ENCODE measurements around the gene DAB2IP.

Gene DAB2IP

GRCh38 chr9:121748727-121749423 lies 97.4 kb downstream of the DAB2IP start:
- DNase-seq: no peak

DNA sequence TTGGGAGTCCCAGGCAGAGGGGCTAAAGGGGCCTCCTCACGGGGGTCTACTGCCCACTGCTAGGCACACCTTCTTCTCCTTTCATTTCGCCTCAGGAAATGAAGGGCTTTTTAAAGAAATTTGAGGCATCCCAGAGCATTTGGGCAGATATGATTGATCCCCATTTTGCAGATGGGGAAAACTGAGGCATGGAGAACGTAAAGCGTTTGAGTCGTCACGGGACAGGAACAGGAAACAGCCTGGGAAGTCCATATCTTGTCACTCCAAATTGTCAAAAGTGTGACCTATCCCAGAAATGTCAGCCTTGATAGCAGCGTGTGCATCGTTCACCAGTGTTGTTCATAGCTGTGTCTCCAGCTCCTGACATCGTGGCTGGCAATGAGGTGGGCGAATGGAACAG lies 98.2 kb downstream of the DAB2IP start:
- no peak for DNase-seq

GRCh38 chr9:121750259-121750714 lies 98.9 kb downstream of the DAB2IP start:
- no peak for DNase-seq

DNA sequence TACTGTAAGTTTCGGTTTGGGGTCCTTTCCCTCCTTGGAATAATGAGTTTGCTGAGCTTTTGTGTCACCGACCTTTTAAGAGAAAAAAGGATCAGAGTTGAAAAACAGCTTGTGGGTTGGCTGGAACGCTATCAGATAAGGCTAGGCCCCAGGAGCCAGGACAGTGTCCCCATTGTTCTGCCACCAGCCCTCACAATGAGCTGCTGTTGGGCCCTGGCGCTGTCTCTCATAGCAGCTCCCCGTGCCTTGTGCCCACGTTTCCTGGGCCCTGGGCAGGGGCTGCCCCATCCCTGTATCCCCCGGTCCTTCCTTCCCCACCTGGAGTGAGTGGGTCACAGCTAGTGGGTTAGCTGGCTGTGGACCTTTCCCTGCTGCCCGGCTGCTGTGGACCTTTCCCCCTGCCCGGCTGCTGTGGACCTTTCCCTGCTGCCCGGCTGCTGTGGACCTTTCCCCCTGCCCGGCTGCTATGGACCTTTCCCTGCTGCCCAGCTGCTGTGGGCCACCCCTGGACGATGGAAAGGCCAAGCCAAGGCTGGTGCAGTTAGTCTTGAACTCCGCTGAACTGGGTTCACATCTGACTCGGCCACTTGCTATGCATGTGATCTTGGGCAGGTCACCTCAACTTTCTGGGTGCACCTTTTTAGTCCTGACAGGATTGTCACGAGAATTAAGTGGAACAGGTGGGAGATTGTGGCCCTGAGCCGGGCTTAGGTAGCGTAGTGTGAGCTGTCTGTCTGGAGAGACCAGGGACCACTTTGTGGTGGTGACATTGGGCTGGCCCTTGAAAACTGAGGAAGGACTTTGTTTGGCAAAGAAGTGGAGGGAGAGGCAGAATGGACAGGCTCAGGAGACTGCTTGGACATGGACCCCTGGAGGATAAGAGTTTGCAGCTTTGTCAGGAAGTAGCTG lies 99.5 kb downstream of the DAB2IP start:
- no peak for DNase-seq

DNA sequence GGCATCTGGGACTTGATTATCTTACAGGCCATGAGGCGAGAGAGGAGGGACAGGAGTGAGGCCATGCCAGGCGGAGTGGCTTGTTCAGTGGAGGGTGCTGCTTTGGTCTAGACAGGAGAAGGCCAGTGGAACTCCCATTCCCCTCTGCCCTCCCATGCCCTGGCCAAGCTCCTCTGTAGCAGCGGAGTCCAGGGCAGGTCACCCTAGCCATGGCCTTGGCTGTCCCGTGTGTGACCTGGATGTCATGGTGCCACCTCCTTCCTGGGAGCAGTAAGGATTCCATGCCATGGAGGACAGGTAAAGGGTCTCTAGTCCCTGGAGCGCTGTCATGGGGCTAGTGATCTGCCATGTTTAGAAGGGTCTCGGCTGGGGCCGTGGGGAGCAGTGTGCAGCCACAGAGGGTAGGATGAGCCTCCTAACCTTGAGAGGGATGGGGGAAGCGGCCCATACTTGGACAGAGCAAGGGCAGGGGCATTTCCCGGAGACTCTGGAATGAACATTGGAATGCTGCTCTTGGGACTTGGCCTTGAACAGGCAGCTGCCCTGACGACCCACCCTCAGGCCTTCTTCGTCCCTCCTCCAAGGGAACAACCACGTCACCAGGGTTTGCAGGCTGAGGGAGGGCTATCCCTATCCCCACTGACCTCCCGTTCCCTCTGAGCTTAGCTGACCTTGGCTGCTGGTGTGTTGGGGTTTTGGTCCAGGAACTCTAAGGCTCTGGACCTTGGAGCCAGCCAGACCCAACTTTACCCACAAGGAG lies 100.4 kb downstream of the DAB2IP start:
- no peak for DNase-seq

- no peak for DNase-seq
These were observed 101.5 kb downstream of the DAB2IP start for GRCh38 chr9:121752929-121753328.

DNA sequence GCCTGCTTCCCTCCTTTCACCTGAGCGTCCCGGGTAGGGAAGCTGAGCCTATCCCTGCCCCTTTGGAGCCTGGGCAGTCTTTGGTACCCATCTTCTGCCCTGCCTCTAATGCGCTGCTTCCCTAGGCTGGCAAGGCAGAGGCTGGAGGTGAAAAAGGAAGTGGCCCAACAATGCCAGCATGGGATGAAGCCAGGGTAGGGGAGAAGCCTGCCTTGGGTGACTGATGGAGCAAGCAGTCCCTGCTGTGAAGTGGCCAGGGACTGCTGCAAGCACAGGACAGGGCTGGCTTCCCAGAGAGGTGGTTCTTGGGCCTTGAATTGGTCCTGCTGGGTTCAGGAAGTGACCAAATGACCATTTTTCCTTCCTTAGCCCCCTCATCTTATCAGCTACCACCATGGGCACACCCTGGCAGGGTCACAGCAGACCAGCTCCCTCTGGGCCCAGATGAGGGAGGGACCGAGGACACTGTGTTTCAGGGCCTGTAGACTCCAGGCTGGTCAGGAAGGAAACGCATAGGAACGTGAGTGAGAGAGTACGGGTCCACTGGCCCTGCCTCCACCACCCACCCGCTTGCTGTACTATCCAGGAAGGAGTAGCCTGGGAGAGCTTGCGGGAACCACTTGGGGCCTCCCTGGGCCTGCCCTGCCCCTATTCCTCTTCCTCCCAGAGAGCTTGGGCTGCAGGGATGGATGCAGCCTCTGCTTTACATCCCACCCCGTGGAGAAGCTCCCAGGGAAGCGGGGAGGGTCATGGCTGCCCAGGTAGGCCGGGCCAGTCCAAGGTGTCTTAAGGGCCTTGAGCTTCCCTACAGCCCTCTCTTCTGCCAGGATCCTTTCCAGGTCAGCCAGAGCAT lies 102.6 kb downstream of the DAB2IP start:
- no peak for DNase-seq

- no peak for DNase-seq
These were observed 103.4 kb downstream of the DAB2IP start for GRCh38 chr9:121754655-121755436.

- no peak for DNase-seq
These were observed 104.1 kb downstream of the DAB2IP start for GRCh38 chr9:121755581-121755980.

DNA sequence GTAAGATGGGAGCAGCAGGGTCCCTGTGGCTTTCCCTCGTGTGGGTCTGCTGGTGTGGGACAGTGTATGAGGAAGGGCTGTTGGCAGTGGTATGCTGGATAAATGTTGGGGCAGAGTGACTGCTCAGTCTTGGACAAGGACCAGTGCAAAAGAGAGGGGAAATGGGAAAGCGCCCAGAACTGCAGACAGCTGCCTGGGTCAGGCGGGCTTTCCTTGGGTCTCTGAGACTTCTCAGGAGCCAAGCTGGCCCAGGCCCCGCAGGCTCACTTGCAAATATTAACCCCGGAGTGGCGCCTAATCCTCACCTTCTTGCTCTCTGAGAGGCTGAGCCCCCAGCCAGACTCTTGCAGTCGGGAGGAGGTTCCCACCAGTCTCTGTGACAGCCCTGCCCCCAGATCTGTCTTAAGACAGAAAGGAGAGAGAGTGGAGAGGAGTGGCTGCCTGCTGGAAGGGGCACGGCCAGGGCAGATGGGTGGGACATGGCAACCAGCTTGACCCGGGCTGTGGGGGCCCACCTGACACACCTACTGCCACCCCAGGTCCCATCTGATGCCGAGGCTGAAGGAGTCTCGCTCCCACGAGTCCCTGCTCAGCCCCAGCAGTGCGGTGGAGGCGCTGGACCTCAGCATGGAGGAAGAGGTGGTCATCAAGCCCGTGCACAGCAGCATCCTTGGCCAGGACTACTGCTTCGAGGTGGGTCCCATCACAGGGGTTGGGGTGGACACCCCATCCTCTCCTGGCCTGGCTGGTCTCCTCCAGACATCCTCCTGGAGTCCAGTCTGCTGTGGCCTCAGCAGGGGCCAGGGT lies 105.2 kb downstream of the DAB2IP start:
- DNase-seq: no peak

- no peak for DNase-seq
These were observed 105.8 kb downstream of the DAB2IP start for GRCh38 chr9:121757281-121757585.

- no peak for DNase-seq
These were observed 107.3 kb downstream of the DAB2IP start for GRCh38 chr9:121758693-121759092.

GRCh38 chr9:121759996-121760395 lies 108.6 kb downstream of the DAB2IP start:
- no peak for DNase-seq

DNA sequence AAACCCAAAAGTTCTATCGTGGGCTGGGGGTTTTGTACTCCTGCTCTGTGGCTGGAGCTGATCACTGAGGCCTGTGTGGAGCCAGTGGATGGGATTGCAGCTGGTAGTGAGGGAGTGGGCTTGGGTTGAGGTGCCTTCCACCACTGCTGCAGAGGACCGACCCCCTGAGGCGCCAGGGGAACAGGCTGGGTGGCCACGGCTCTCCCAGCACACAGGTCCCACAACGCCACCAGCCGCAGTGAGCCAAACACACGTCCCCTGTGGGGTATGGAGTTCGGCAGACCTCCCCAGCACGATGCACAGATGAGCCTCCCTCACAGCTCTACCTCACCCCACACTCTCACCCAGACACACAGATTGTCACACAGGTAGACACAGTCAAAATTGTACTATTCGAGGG lies 109.1 kb downstream of the DAB2IP start:
- DNase-seq: no peak

GRCh38 chr9:121763131-121763530 lies 111.7 kb downstream of the DAB2IP start:
- DNase-seq: no peak

- DNase-seq: no peak
These were observed 112.3 kb downstream of the DAB2IP start for GRCh38 chr9:121763561-121764370.

GRCh38 chr9:121764371-121764730 lies 112.9 kb downstream of the DAB2IP start:
- no peak for DNase-seq

DNA sequence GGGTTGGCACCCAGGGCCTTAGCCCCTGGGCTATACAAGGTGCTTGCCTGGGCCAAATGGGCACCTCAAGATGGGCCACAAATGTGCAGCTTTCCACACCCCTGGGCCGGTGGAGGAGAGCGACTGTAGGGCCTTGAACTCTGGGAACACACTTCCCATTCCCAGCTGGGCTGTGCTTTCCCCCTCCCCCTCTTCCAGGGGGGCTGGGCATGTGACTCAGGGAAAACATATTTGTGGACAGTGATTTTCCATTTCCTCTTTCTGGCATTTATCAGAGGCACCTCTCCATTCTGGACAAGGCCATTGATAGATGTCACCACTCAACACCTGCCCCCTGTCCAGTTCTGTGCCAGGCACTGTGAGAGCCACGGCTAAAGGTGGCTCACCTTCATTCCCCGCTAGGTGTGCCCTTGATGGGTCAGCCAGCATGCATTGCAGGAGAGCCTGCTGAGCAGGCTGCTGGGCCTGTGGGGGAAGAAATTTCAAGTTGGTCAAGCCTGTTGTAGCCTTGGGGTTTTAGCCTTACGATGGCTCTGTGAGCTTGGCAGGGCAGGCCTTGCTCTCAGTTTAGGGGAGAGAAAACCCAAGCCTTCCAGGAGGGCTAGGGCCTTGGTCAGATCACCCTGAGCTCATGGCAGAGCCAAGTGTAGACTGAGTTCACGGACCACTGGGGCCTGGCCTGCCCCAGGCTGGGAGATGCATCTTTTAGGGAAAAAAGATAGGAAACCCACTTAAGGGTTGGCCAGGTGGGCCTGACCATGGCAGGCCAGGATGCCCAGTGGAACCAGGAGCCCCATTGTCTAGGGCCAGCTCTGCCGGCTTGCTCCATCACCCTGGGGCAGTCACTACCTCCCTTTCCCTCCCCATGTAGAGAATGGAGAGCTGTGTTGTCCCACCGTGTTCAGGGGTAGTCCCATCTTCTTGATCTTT lies 113.9 kb downstream of the DAB2IP start:
- DNase-seq: no peak
